Astrocyte (in vitro differentiated cells and primary cell): ENCODE data around the gene TENM4.

ENCODE experiments used
- CTCF ChIP-seq: IDR thresholded peaks from 2 replicates; pipeline ENCODE4 v1.5.1; 2011; ENCODE audit warnings: low read depth, mild to moderate bottlenecking, inconsistent platforms, low read length, moderate library complexity; ENCODE audit not compliant: insufficient read depth
- EZH2 ChIP-seq: IDR thresholded peaks from 2 replicates; pipeline ENCODE4 v1.6.1; 2012; ENCODE audit warnings: mild to moderate bottlenecking, low read length, inconsistent platforms; ENCODE audit not compliant: insufficient read depth

DNA sequence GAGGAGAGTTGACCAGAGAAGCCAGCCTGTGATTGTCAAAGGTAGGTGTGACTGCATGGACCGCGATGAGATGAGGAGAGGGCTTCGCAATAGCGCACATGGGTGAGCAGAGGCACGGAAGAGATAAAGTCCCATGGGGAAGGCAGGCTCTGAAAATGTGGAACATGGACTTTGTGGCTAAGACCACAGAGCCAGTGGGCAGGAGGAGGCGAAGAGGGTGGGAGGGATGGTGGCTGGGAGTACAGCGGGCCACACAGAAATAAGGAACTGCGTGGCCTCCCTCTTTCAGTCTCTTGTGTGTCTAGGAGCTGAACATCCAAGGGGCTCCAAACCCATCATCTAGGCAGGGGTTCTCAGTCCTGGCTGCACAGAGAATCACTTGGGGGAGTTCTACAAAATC lies 98.6 kb downstream of the TENM4 start:
- TF ChIP-seq CTCF (no peak), EZH2 (no peak)
